Muscle of leg (tissue), 11 donors: ENCODE data around the gene EPRS1. TPM values are rescaled to one million over a fixed set of nuclear protein-coding genes. Genes with fewer than 3 reads are reported as not detected.
A peak's percentile ranks its signal among the peaks of the same experiment; 100 is the strongest.

Experiments used
- DNase-seq: peaks from one replicate; pipeline ENCODE4 v3.0.0; 2013
- H3K27ac ChIP-seq: one replicate; pipeline ENCODE4 v1.5.1; 2013; ENCODE audit warnings: mild to moderate bottlenecking, low read length, control low read depth
- H3K27me3 ChIP-seq: one replicate; pipeline ENCODE4 v1.6.1; 2013; ENCODE audit warnings: low read length; ENCODE audit not compliant: control insufficient read depth, insufficient read depth
- H3K36me3 ChIP-seq: one replicate; pipeline ENCODE4 v1.6.1; 2013; ENCODE audit warnings: low read length; ENCODE audit not compliant: control insufficient read depth, insufficient read depth
- H3K4me1 ChIP-seq: one replicate; pipeline ENCODE4 v1.6.1; 2013; ENCODE audit warnings: low read length; ENCODE audit not compliant: control insufficient read depth, insufficient read depth
- H3K4me3 ChIP-seq: one replicate; pipeline ENCODE4 v1.5.1; 2013; ENCODE audit warnings: low read length, control low read depth
- H3K9me3 ChIP-seq: replicated peaks from 2 replicates; pipeline ENCODE4 v1.6.1; 2013; ENCODE audit warnings: low read depth, low read length; ENCODE audit not compliant: control insufficient read depth
- WGBS: methylation state at CpG from one replicate; pipeline ENCODE4 v1.1.5; 2013; ENCODE audit warnings: missing lambda C conversion rate; ENCODE audit not compliant: insufficient coverage; 5-methylcytosine and 5-hydroxymethylcytosine counted together
- polyA plus RNA-seq, 8 donors: library from polyadenylated mRNA; unstranded; fragments of 120-200 nt; gene quantifications; one replicate each; pipeline versions ENCODE4 v1.2.1 to v1.2.3, GENCODE V29; 2013; ENCODE audit warnings: inconsistent platforms in 1 of 8, low replicate concordance in 1 of 8; ENCODE audit not compliant: insufficient read length in 8 of 8, insufficient read depth in 1 of 8
- total RNA-seq: library from RNA; stranded (reverse); fragments of 120-200 nt; gene quantifications from one replicate; pipeline ENCODE4 v1.2.4, GENCODE V29; 2013

EPRS1 gene
- total and polyA plus RNA-seq, 9 donors = 71.9 to 102 (median 87.6) TPM

GRCh38 chr1:220077887-220078286 lies 31.6 kb upstream of the EPRS1 start:
- peaks cover 4% of the 10 kb centered on the region for H3K36me3 ChIP-seq
- no peak overlapping the region for H3K27ac ChIP-seq
- no peaks in the 10 kb centered on the region for H3K9me3 ChIP-seq
- no peaks in the 10 kb centered on the region for H3K4me1 ChIP-seq
- WGBS = 100% methylated on average over 2 of the region's 3 CpGs
- no peaks in the 10 kb centered on the region for H3K27me3 ChIP-seq
- H3K4me3 ChIP-seq = no peak overlapping the region
- no peak for DNase-seq

GRCh38 chr1:220076861-220077762 lies 30.8 kb upstream of the EPRS1 start:
- Histone ChIP-seq H3K36me3 (peaks cover 11% of the 10 kb centered on the region), H3K27ac (no peak overlapping the region), H3K4me1 (no peaks in the 10 kb centered on the region), H3K9me3 (no peaks in the 10 kb centered on the region), H3K4me3 (no peak overlapping the region), H3K27me3 (no peaks in the 10 kb centered on the region)
- no CpG with 5 or more reads among the region's 4 CpGs for WGBS
- no peak for DNase-seq

GRCh38 chr1:220067269-220068204 lies 21.2 kb upstream of the EPRS1 start:
- Histone ChIP-seq H3K4me1 (no peaks in the 10 kb centered on the region), H3K27me3 (no peaks in the 10 kb centered on the region), H3K36me3 (peaks cover 19% of the 10 kb centered on the region), H3K4me3 (no peak overlapping the region), H3K27ac (no peak overlapping the region), H3K9me3 (no peaks in the 10 kb centered on the region)
- WGBS = no CpG with 5 or more reads among the region's 3 CpGs
- DNase-seq = no peak

DNA sequence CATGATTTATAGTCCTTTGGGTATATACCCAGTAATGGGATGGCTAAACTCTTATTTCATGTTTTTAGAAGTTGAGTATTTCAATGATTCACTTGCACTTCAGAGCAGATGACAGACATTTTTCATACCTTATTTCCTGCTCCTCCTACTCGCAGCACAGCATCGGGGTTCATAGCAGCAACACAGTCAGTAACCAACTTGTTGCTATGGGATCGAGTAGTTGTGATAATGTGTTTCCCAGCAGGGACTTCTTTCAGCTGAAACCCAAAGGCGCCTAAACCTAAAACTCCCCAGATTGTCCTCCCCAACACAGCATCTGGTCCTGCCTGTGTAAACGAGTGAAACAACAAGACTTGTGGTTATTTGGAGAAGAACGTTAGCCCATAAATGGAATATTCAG lies 16.3 kb upstream of the EPRS1 start:
- H3K4me3 ChIP-seq = no peak overlapping the region
- H3K9me3 ChIP-seq = no peaks in the 10 kb centered on the region
- peaks cover 15% of the 10 kb centered on the region for H3K36me3 ChIP-seq
- no CpG with 5 or more reads among the region's 6 CpGs for WGBS
- H3K4me1 ChIP-seq = no peaks in the 10 kb centered on the region
- H3K27me3 ChIP-seq = no peaks in the 10 kb centered on the region
- no peak overlapping the region for H3K27ac ChIP-seq
- no peak for DNase-seq

DNA sequence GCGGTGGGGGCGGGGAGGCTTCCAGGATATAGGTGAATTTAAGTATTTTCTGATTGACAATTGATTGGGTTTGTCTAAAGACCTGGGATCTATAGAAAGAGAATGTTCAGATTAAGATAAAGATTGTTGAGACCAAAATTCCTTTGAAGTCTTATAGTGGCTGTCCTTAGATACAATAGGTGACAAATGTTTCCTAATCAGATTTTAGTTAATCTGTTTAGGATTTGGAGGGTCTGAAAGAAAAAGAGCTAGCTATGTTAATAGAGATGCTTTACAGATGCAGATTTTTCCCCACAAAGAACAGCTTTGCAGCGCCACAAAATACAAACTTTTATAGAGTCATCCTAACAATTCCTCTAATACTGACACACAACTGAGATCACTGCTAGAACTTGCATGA lies 14.6 kb upstream of the EPRS1 start:
- no peak overlapping the region for H3K27ac ChIP-seq
- H3K4me3 ChIP-seq = no peak overlapping the region
- WGBS = 100% methylated on average over 2 of the region's 3 CpGs
- peaks cover 15% of the 10 kb centered on the region for H3K36me3 ChIP-seq
- no peaks in the 10 kb centered on the region for H3K4me1 ChIP-seq
- DNase-seq = no peak
- H3K27me3 ChIP-seq = no peaks in the 10 kb centered on the region
- H3K9me3 ChIP-seq = no peaks in the 10 kb centered on the region

DNA sequence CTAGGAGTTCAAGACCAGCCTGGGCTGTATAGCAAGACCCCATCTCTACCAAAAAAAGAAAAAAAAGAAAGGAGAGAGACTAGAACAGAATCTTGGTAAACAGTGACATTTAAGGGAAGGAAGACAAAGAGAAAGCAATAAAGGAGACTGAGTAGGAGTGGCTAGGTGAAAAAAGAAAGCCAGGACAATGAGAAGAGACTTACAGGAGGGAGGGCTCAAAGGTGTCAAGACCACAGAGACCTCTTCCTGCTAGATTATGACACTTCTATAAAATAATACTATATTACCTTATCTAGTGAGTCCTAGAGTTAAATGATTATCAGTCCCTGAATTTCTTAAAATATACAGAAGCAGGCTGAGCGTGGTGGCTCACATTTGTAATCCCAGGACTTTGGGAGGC lies 10.1 kb upstream of the EPRS1 start:
- DNase-seq = no peak
- Histone ChIP-seq H3K4me1 (no peaks in the 10 kb centered on the region), H3K27me3 (no peaks in the 10 kb centered on the region), H3K36me3 (no peaks in the 10 kb centered on the region), H3K27ac (no peak overlapping the region), H3K9me3 (no peaks in the 10 kb centered on the region), H3K4me3 (no peak overlapping the region)
- WGBS = no CpG with 5 or more reads among the region's 1 CpG

- no peak for DNase-seq
- Histone ChIP-seq H3K4me3 (peak overlapping the region; percentile 91), H3K27ac (peak overlapping the region; percentile 97), H3K9me3 (no peaks in the 10 kb centered on the region), H3K4me1 (peaks cover 4% of the 10 kb centered on the region), H3K36me3 (no peaks in the 10 kb centered on the region), H3K27me3 (no peaks in the 10 kb centered on the region)
- WGBS = 45% methylated on average over 8 of the region's 17 CpGs
Measured at GRCh38 chr1:220045356-220046051, 801 bp downstream of the EPRS1 start.

GRCh38 chr1:220044678-220045355 lies 1.5 kb downstream of the EPRS1 start:
- peak overlapping the region; percentile 91 for H3K4me3 ChIP-seq
- no peaks in the 10 kb centered on the region for H3K9me3 ChIP-seq
- no peak overlapping the region for H3K27ac ChIP-seq
- no CpG with 5 or more reads among the region's 4 CpGs for WGBS
- H3K4me1 ChIP-seq = peaks cover 4% of the 10 kb centered on the region
- no peaks in the 10 kb centered on the region for H3K27me3 ChIP-seq
- peak; percentile 18 for DNase-seq
- H3K36me3 ChIP-seq = peaks cover under 1% of the 10 kb centered on the region

GRCh38 chr1:220043646-220044045 lies 2.7 kb downstream of the EPRS1 start:
- peaks cover 4% of the 10 kb centered on the region for H3K4me1 ChIP-seq
- DNase-seq = no peak
- peaks cover 10% of the 10 kb centered on the region for H3K36me3 ChIP-seq
- 100% methylated on average over 1 of the region's 2 CpGs for WGBS
- H3K9me3 ChIP-seq = no peaks in the 10 kb centered on the region
- H3K27me3 ChIP-seq = no peaks in the 10 kb centered on the region
- H3K27ac ChIP-seq = no peak overlapping the region
- H3K4me3 ChIP-seq = no peak overlapping the region
